GM12864 (cell line): Measurements from ENCODE around the gene CACNA2D3.

Source experiments
- DNase-seq: peaks from one replicate; pipeline ENCODE4 v3.0.0-alpha.2; 2011; ENCODE audit warnings: low read depth
- H3K4me3 ChIP-seq: 2 replicates; pipeline ENCODE4 v1.5.1; 2011; ENCODE audit warnings: mild to moderate bottlenecking, low read depth, low read length, control low read depth
- CTCF ChIP-seq: IDR thresholded peaks from 2 replicates; pipeline ENCODE4 v1.5.1; 2011; ENCODE audit warnings: low read depth, mild to moderate bottlenecking, moderate library complexity, low read length, control low read depth, inconsistent platforms; ENCODE audit errors: missing control alignments

Gene CACNA2D3

DNA sequence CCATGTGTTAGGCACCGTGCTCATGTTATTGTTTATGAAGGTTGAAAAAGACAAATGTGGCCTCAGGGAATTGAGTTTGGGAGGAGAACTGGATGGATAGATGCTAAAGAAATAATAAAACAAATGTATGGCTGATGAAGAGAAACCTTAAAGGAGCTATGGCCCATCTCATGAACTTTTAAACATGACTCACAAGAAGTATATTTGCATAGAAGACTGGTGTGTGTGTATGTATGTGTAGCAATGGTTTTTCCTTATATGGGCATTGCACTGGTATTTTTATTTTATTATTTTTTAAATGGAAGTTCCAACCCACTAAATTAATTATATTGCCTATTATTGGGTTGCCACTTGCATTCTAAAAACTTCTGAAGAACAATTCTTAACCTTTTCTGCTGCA, 31.1 kb downstream of the CACNA2D3 start:
- no peak for TF ChIP-seq CTCF
- no peak for DNase-seq
- no peak overlapping the region for H3K4me3 ChIP-seq

GRCh38 chr3:54157860-54158259, 35.5 kb downstream of the CACNA2D3 start:
- no peak for DNase-seq
- no peak for TF ChIP-seq CTCF
- no peak overlapping the region for H3K4me3 ChIP-seq

DNA sequence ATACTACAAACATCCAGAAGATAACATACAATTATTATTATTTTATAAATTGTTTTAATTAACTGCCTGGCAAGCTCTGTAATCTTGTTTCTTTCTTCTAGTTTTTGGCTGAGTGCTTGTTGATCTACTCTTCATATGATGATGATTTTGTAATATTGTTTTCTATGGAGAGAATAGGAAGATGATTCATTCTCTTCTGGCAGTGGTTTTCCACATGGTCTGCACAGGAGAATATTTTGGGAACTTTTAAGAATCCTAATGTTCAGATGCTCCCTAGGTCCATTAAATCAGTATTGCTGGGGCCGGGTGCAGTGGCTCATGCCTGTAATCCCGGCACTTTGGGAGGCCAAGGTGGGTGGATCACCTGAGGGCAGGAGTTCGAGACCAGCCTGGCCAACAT, 37.6 kb downstream of the CACNA2D3 start:
- no peak for TF ChIP-seq CTCF
- DNase-seq = no peak
- H3K4me3 ChIP-seq = no peak overlapping the region

DNA sequence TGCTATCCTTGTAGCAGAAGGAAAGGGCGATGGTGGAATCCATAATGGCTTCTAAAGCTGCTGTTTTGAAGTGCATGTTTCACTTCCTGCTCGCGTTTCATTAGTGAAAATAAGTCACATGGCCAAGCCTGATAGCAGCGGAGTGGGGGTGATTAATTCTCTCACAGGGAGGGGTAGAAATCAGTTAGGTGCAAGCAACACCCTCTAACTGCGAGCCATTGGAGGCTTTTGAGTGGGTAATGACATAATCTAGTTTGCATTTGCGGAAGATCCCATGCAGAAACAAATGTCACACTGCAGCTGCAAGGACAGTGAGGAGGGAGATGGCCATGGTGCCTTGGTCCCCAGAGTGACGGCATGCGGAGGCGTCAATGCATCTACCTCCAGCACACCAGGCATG, 41.1 kb downstream of the CACNA2D3 start:
- DNase-seq = no peak
- TF ChIP-seq CTCF = no peak

DNA sequence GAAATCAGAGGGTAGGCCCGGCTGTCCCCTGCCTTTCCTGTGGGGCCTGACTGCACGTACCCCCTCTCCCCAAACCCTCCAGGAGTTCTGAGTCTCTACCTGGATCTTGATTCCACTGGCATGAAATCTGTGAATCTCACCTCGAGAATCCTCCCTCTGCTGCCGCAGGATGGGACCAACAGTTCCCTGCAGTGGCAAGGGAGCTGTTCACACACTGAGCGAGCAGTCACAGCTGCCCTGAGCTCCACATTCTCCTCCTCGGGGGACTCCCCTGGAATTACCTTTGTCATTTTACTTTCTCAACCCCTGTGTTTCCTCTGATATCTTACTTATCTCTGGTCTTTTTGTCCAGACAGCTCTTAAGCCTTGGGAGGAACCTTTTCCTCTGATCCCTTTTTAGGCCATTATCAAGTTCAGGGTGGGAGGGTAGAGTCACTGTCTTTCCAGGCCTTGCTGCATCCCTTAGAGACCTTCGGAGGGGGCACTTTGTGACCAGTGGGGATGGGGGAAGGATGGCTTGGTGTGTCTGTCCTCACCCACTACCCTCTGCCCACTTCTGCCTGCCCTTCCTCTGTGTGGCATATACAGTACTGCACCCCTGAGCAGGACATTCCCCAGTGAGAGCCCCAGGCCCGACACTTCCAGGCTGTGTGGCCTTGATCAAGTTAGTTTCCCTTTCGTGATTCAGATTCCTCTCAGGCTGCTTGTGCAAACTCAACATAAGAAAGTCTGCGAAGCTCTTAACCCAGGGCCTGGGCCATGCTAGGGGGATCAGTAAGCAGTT, 42.0 kb downstream of the CACNA2D3 start:
- TF ChIP-seq CTCF = no peak
- DNase-seq = no peak
- H3K4me3 ChIP-seq = no peak overlapping the region

More for the DNA sequence above, 41.1 kb downstream of the CACNA2D3 start:
- no peak overlapping the region for H3K4me3 ChIP-seq

DNA sequence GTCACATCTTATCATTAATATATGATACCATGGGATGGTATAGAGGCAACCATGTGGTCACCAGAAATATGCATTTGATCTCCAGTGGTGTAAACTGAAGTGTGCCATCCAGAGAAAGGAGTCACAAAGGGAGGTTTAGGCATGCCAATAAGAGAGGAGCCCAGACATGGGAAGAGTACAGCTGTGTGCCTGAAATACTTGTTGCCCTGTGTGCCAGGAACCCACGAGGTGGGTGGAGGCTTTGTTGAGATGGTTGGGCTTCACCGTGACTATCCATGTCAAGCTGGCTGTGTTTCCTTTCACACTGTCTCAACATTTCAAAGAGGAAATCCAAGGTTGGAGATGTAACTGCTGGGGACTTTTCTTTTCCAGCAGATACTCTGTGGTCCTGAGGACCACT, 43.5 kb downstream of the CACNA2D3 start:
- H3K4me3 ChIP-seq = no peak overlapping the region
- no peak for DNase-seq
- TF ChIP-seq CTCF = no peak

GRCh38 chr3:54167999-54168398, 45.6 kb downstream of the CACNA2D3 start:
- no peak for TF ChIP-seq CTCF
- H3K4me3 ChIP-seq = no peak overlapping the region
- DNase-seq = no peak
